A673 (cell line): Measurements from ENCODE around the gene ARMC10. TPM values are rescaled to one million over a fixed set of nuclear protein-coding genes. Genes with fewer than 3 reads are reported as not detected.

Source experiments
- BruUV-seq: library from RNA; stranded (reverse); fragments of 400-500 nt; replicated peaks from 2 replicates; lab custom pipeline; 2021; lab: Mats Ljungman, UMichigan
- CTCF ChIA-PET: fragments of 300-600 bp; sonication (Branson Sonifier 250); formaldehyde crosslinking; loops from one replicate; lab custom pipeline; 2022; ENCODE audit warnings: antibody characterized with exemption; lab: Charles Lee
- POLR2A ChIA-PET: fragments of 300-600 bp; sonication (Branson Sonifier 250); formaldehyde crosslinking; loops from one replicate; lab custom pipeline; 2022; ENCODE audit warnings: antibody characterized with exemption; ENCODE audit not compliant: low non-redundant PET; lab: Charles Lee
- DNase-seq: peaks from one replicate; pipeline ENCODE4 v3.0.0-alpha.2; 2015; ENCODE audit warnings: low spot score
- H3K27ac ChIP-seq: fragments of 200-600 bp; sonication (generic); 2 replicates; pipeline ENCODE4 v1.5.1; 2016; ENCODE audit warnings: mixed run types, low read depth, mild to moderate bottlenecking, mixed read lengths, antibody characterized with exemption, low read length; ENCODE audit not compliant: poor library complexity, severe bottlenecking
- H3K27me3 ChIP-seq: fragments of 200-600 bp; sonication (generic); replicated peaks from 2 replicates; pipeline ENCODE4 v1.6.1; 2017; ENCODE audit warnings: mixed run types, low read depth, mild to moderate bottlenecking, mixed read lengths, antibody characterized with exemption, low read length; ENCODE audit not compliant: insufficient read depth, poor library complexity
- H3K36me3 ChIP-seq: fragments of 200-600 bp; sonication (generic); 2 replicates; pipeline ENCODE4 v1.6.1; 2016; ENCODE audit warnings: mixed run types, mild to moderate bottlenecking, mixed read lengths, antibody characterized with exemption, low read length; ENCODE audit not compliant: insufficient read depth, poor library complexity, severe bottlenecking
- H3K4me1 ChIP-seq: fragments of 200-600 bp; sonication (generic); 2 replicates; pipeline ENCODE4 v1.6.1; 2017; ENCODE audit warnings: mixed run types, mild to moderate bottlenecking, mixed read lengths, antibody characterized with exemption, low read length; ENCODE audit not compliant: insufficient read depth, poor library complexity, severe bottlenecking
- H3K4me3 ChIP-seq: fragments of 200-600 bp; sonication (generic); 2 replicates; pipeline ENCODE4 v1.5.1; 2016; ENCODE audit warnings: low read depth, mixed run types, mild to moderate bottlenecking, mixed read lengths, low read length; ENCODE audit not compliant: poor library complexity, severe bottlenecking
- H3K9me3 ChIP-seq: fragments of 200-600 bp; sonication (generic); 2 replicates; pipeline ENCODE4 v1.6.1; 2016; ENCODE audit warnings: mixed run types, low read depth, mild to moderate bottlenecking, mixed read lengths, antibody characterized with exemption, low read length; ENCODE audit not compliant: poor library complexity, severe bottlenecking
- EZH2 ChIP-seq: fragments of 200-600 bp; sonication (generic); IDR thresholded peaks from 2 replicates; pipeline ENCODE4 v1.6.1; 2017; ENCODE audit warnings: borderline replicate concordance, low read depth, mild to moderate bottlenecking, mixed read lengths, antibody characterized with exemption, low read length; ENCODE audit not compliant: poor library complexity, severe bottlenecking
- intact Hi-C: fragments of 100-400 bp; cut with micrococcal nuclease; formaldehyde crosslinking; loops from one replicate; pipeline ENCODE4 v1.10.0; 2022; ENCODE audit not compliant: unreplicated experiment
- total RNA-seq: library from RNA; stranded (reverse); gene quantifications from 2 replicates; pipeline ENCODE4 v1.2.3, GENCODE V29; 2021
- TF ChIP-seq, protein P1 (sequence below): fragments of 300-800, 200-600 bp; sonication (generic); conservative IDR thresholded peaks from 2 replicates; pipeline ENCODE4 v1.5.1; 2017; ENCODE audit warnings: low read depth, mild to moderate bottlenecking, antibody characterized with exemption, low read length, moderate library complexity, mixed read lengths

Gene ARMC10
- total RNA-seq, 1 experiment from 2014 or later = 32.0 TPM

DNA sequence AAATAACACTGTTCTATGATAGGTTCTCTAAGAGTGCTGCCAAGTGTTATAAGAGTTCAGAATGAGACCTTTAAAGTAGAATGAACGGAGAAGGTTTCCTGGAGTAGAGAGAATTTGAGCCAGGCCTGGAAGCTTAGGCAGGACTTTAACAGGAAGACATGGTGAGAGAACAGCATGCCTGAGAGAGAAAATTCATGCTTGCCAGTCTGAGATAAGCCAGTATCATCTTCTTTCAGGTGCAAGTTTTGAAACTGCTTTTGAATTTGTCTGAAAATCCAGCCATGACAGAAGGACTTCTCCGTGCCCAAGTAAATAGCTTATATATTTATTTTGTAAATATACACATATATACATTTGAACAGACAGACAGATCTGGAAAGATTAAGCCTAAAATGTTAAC lies 22.1 kb downstream of the ARMC10 start:
- intact Hi-C loops = no loop called here
- peaks cover 7% of the 10 kb centered on the region for H3K36me3 ChIP-seq
- no peaks in the 10 kb centered on the region for H3K4me1 ChIP-seq
- H3K4me3 ChIP-seq = no peak overlapping the region
- CTCF ChIA-PET = no interaction called here
- no TSS peak for BruUV-seq
- TF ChIP-seq EZH2 = no peak
- TF ChIP-seq, protein P1, sequence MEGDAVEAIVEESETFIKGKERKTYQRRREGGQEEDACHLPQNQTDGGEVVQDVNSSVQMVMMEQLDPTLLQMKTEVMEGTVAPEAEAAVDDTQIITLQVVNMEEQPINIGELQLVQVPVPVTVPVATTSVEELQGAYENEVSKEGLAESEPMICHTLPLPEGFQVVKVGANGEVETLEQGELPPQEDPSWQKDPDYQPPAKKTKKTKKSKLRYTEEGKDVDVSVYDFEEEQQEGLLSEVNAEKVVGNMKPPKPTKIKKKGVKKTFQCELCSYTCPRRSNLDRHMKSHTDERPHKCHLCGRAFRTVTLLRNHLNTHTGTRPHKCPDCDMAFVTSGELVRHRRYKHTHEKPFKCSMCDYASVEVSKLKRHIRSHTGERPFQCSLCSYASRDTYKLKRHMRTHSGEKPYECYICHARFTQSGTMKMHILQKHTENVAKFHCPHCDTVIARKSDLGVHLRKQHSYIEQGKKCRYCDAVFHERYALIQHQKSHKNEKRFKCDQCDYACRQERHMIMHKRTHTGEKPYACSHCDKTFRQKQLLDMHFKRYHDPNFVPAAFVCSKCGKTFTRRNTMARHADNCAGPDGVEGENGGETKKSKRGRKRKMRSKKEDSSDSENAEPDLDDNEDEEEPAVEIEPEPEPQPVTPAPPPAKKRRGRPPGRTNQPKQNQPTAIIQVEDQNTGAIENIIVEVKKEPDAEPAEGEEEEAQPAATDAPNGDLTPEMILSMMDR = no peak
- no peak overlapping the region for H3K27ac ChIP-seq
- H3K27me3 ChIP-seq = no peaks in the 10 kb centered on the region
- no peaks in the 10 kb centered on the region for H3K9me3 ChIP-seq
- no peak for DNase-seq
- POLR2A ChIA-PET = no interaction called here

DNA sequence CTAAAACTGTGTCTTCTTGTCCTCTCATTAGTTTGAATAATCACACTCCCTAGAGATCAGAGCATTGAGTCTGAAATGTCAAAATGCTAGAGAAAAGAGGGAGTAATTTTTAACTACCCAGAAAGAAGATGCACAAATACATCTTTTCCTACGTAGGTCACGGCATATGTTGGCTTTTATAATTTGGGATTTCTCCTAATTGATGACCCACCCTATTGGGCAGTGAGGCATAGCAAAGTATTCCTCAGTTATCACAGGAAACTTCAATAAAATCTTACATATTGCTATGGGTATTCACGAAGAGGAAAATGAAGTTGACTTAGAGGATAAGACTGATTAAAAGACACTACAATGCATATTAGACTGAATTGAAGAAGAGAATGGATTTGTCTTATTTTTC lies 25.4 kb downstream of the ARMC10 start:
- TF ChIP-seq EZH2 = no peak
- TF ChIP-seq, protein P1 = no peak
- ChIA-PET CTCF (no interaction called here), POLR2A (no interaction called here)
- no TSS peak for BruUV-seq
- no peak for DNase-seq
- Histone ChIP-seq H3K4me3 (no peak overlapping the region), H3K4me1 (no peaks in the 10 kb centered on the region), H3K27ac (no peak overlapping the region), H3K36me3 (peaks cover 14% of the 10 kb centered on the region), H3K9me3 (no peaks in the 10 kb centered on the region), H3K27me3 (no peaks in the 10 kb centered on the region)
- intact Hi-C loops = no loop called here

DNA sequence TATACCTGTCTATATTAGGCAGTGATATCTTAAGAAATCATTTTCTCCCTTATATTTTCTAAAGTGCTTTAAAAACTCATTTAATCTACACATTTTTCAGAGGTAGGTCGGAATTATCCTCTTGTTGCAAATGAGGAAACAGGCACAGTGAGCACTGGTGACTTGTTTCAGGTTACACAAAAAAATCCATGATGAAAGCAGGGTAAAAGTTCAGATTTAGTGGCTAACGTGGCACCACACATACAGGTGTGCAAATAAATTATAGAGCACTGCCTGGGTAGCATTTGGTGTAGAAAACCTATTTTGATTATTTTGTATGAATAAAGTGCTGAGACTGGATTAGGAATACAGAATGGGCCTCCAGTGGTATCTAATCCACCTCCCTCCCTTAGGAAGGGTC lies 26.6 kb downstream of the ARMC10 start:
- H3K27me3 ChIP-seq = no peaks in the 10 kb centered on the region
- ChIA-PET POLR2A (no interaction called here), CTCF (interaction anchor here (0.6 kb wide), 1 partner anchor 19 kb away, joined by 6 read pairs; no protein-coding TSS in a partner anchor)
- no peak for DNase-seq
- H3K9me3 ChIP-seq = no peaks in the 10 kb centered on the region
- H3K27ac ChIP-seq = no peak overlapping the region
- TF ChIP-seq EZH2 = no peak
- TF ChIP-seq, protein P1 = no peak
- H3K4me3 ChIP-seq = no peak overlapping the region
- intact Hi-C loops = no loop called here
- H3K4me1 ChIP-seq = no peaks in the 10 kb centered on the region
- BruUV-seq = no TSS peak
- H3K36me3 ChIP-seq = peaks cover 13% of the 10 kb centered on the region
